Kidney (tissue), 14 donors: Measurements from ENCODE around the gene OR6B3. TPM values are rescaled to one million over a fixed set of nuclear protein-coding genes. Genes with fewer than 3 reads are reported as not detected.

Experiments used
- DNase-seq, 5 donors: peaks; one replicate each; pipeline ENCODE4 v3.0.0-alpha.2; 2013 to 2020
- FAIRE-seq: peaks from 2 replicates; lab custom pipeline; 2012; peaks lifted over from hg19 to GRCh38; lab: Jason Lieb, UNC
- H3K27ac ChIP-seq, 2 donors: one replicate each; pipeline ENCODE4 v1.7.0; 2013; ENCODE audit warnings: low read depth in 2 of 2, low read length in 2 of 2, inconsistent platforms in 1 of 2
- H3K27me3 ChIP-seq: one replicate; pipeline ENCODE4 v1.7.1; 2013; ENCODE audit warnings: low read length, inconsistent platforms; ENCODE audit not compliant: control insufficient read depth, insufficient read depth
- H3K36me3 ChIP-seq, 3 donors: one replicate each; pipeline versions ENCODE4 v1.7.0 to v1.7.1; 2013; ENCODE audit warnings: low read length in 3 of 3, control low read depth in 1 of 3, inconsistent platforms in 1 of 3; ENCODE audit not compliant: insufficient read depth in 3 of 3, control insufficient read depth in 2 of 3
- H3K4me1 ChIP-seq, 3 donors: one replicate each; pipeline versions ENCODE4 v1.7.0 to v1.7.1; 2013; ENCODE audit warnings: low read length in 3 of 3, inconsistent platforms in 1 of 3, low read depth in 1 of 3; ENCODE audit not compliant: control insufficient read depth in 2 of 3, insufficient read depth in 2 of 3
- H3K4me3 ChIP-seq, 3 donors: one replicate each; pipeline versions ENCODE4 v1.7.0 to v1.8.1; 2013; ENCODE audit warnings: low read length in 3 of 3, control low read depth in 1 of 3, inconsistent platforms in 1 of 3
- H3K9ac ChIP-seq, 3 donors: one replicate each; pipeline versions ENCODE4 v1.7.0 to v1.7.1; 2013; ENCODE audit warnings: low read length in 3 of 3, control low read depth in 1 of 3, inconsistent platforms in 1 of 3
- H3K9me3 ChIP-seq, 3 donors: one replicate each; pipeline versions ENCODE4 v1.7.0 to v1.7.1; 2013; ENCODE audit warnings: low read length in 3 of 3, control low read depth in 1 of 3, inconsistent platforms in 1 of 3; ENCODE audit not compliant: control insufficient read depth in 2 of 3, insufficient read depth in 1 of 3
- CTCF ChIP-seq: IDR thresholded peaks from 3 replicates; pipeline ENCODE4 v1.5.1; 2012; ENCODE audit warnings: mild to moderate bottlenecking, moderate library complexity, borderline replicate concordance; ENCODE audit not compliant: insufficient read depth; ENCODE audit errors: extremely low read depth
- intact Hi-C: fragments of 100-400 bp; cut with DNase I; formaldehyde crosslinking; loops from one replicate; pipeline ENCODE4 v1.11.1; 2022
- polyA plus RNA-seq: library from polyadenylated mRNA; stranded (reverse); fragments of 350-450 nt; fragmentation: Illumina TruSeq; extraction: RNeasy Lipid Tissue Mini Kit (QIAGEN cat#74804); gene quantifications from one replicate; pipeline ENCODE4 v1.2.3, GENCODE V29; 2014; ENCODE audit warnings: low read depth, low replicate concordance; ENCODE audit not compliant: insufficient read depth
- total RNA-seq: library from RNA; stranded (reverse); fragmentation: NEBNext Ultra II Directional; extraction: Animal tissue kit (Norgen Biotek cat#: 25700); gene quantifications from one replicate; pipeline ENCODE4 v1.2.1, GENCODE V29; 2021
- donor health status: control.
- donor health status: control.
- donor health status: control.
- donor health status: control.
- donor health status: control.
- donor health status: DM: yes; HTN: yes; CAD: no.
- donor health status: Normal renal cell carcinoma (clear cell type).

OR6B3 gene
- total and polyA plus RNA-seq, 2 donors from 2014 or later = not detected

GRCh38 chr2:239997686-239998409 is 55.5 kb downstream of the OR6B3 start:
- Histone ChIP-seq H3K27ac (no peak overlapping the region), H3K36me3 (peaks cover 6 to 24% (median 23%) of the 10 kb centered on the region in 3 donors), H3K9me3 (no peaks in the 10 kb centered on the region), H3K4me1 (no peaks in the 10 kb centered on the region), H3K4me3 (no peak overlapping the region), H3K9ac (no peak overlapping the region), H3K27me3 (no peaks in the 10 kb centered on the region)
- intact Hi-C loops = no loop called here
- FAIRE-seq = no peak
- TF ChIP-seq CTCF = no peak
- no peak for DNase-seq

Other genes with a start within 250 kb of the OR6B3 start
- gene NDUFA10, start 28.2 kb downstream of the OR6B3 start, total RNA-seq = 121 TPM
- gene NDUFA10, start 28.2 kb downstream of the OR6B3 start, polyA plus RNA-seq = 270 TPM
- gene OR6B2, start 23.1 kb downstream of the OR6B3 start, total RNA-seq = not detected
- not detected for gene OR6B2, start 23.1 kb downstream of the OR6B3 start, polyA plus RNA-seq
- 119 TPM for gene COPS9, start 82.8 kb upstream of the OR6B3 start, total RNA-seq
- 310 TPM for gene COPS9, start 82.8 kb upstream of the OR6B3 start, polyA plus RNA-seq
- 4.6 TPM for gene OTOS, start 87.1 kb upstream of the OR6B3 start, total RNA-seq
- gene OTOS, start 87.1 kb upstream of the OR6B3 start, polyA plus RNA-seq = 1.5 TPM